HUES48 (cell line): Measurements from ENCODE around the gene NELL1.

Experiments used
- H3K27ac ChIP-seq: one replicate; pipeline ENCODE4 v1.7.0; 2013; ENCODE audit warnings: low read depth, low read length, inconsistent platforms
- H3K27me3 ChIP-seq: 2 replicates; pipeline ENCODE4 v1.6.1; 2013; ENCODE audit warnings: mild to moderate bottlenecking, low read length; ENCODE audit not compliant: control insufficient read depth, insufficient read depth
- H3K36me3 ChIP-seq: 2 replicates; pipeline ENCODE4 v1.6.1; 2013; ENCODE audit warnings: low read length; ENCODE audit not compliant: control insufficient read depth, insufficient read depth
- H3K4me1 ChIP-seq: 2 replicates; pipeline ENCODE4 v1.6.1; 2013; ENCODE audit warnings: mild to moderate bottlenecking, low read length; ENCODE audit not compliant: control insufficient read depth, insufficient read depth
- H3K4me3 ChIP-seq: 2 replicates; pipeline ENCODE4 v1.5.1; 2013; ENCODE audit warnings: mild to moderate bottlenecking, low read depth, low read length
- H3K9ac ChIP-seq: 2 replicates; pipeline ENCODE4 v1.6.1; 2013; ENCODE audit warnings: mild to moderate bottlenecking, low read depth, low read length, moderate library complexity
- H3K9me3 ChIP-seq: 2 replicates; pipeline ENCODE4 v1.6.1; 2013; ENCODE audit warnings: low read length; ENCODE audit not compliant: control insufficient read depth, insufficient read depth

The NELL1 gene

DNA sequence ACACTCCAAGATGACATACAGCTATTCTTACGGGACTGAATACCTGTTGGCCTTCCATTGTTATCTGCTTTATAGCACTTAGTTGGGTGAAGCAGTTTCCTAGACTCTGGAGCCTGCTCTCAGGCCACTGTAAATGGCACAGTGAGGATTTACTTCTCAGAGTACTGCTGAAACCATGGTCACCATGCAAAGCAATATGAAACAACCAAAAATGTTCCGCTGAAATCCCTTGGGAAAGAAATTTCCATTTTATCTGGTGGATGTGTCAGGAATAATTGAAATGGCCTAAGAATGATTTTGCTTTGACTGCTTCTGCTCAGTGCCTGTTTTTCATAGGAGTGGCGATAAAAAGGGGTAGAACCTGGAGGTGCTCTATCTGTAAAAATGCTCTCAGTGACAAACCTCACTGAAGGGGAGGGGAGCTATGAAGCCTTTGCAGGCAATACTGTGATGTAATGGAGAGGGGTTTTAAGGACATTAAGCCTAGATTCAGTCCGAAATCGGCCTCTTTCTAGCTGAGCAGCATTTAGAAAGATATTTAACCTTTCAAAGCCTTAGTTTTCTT lies 871.9 kb downstream of the NELL1 start:
- H3K27me3 ChIP-seq = no peaks in the 10 kb centered on the region
- H3K4me3 ChIP-seq = no peak overlapping the region
- no peaks in the 10 kb centered on the region for H3K4me1 ChIP-seq
- no peak overlapping the region for H3K27ac ChIP-seq
- no peaks in the 10 kb centered on the region for H3K9me3 ChIP-seq
- no peaks in the 10 kb centered on the region for H3K36me3 ChIP-seq
- H3K9ac ChIP-seq = no peak overlapping the region

DNA sequence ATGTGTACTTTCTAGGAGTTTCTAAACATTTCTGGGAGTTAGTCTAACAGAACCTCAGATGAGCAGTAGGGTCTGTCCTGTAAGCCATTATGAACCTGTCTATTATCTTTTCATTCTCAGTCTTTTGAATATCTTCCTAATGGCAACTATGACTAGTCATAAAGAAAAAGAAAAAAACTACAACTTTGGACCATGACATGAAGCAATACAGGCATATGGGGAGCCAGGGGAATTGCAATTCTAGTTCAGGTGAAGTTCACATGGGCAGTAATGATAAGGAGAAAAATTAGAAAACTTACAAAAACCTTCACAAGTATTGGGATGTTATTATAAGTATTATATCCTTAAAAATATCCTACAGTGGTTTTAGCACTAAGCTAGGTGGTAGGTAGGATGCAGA lies 874.5 kb downstream of the NELL1 start:
- H3K9ac ChIP-seq = no peak overlapping the region
- no peak overlapping the region for H3K27ac ChIP-seq
- no peaks in the 10 kb centered on the region for H3K9me3 ChIP-seq
- H3K4me1 ChIP-seq = no peaks in the 10 kb centered on the region
- no peaks in the 10 kb centered on the region for H3K36me3 ChIP-seq
- no peaks in the 10 kb centered on the region for H3K27me3 ChIP-seq
- no peak overlapping the region for H3K4me3 ChIP-seq

DNA sequence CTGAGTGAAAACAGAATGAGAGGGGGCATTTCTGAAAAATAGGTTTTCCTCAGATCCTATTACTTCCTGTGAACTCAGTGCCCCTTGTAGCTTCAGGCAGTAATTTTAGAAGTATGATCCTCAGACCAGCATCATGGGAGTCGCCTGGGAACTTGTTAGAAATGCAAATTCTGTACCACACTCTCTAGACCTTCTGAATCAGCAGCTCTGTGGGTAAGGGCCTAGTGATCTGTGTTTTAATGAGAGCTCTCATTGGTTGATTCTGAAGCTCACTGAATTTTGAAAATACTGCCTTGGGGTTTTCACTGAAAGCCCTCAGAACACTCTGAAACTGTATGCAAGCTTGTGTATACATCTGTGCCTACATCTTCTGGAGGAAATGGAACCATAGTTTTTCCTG lies 876.3 kb downstream of the NELL1 start:
- H3K4me3 ChIP-seq = no peak overlapping the region
- H3K36me3 ChIP-seq = no peaks in the 10 kb centered on the region
- no peaks in the 10 kb centered on the region for H3K9me3 ChIP-seq
- H3K9ac ChIP-seq = no peak overlapping the region
- no peaks in the 10 kb centered on the region for H3K4me1 ChIP-seq
- H3K27me3 ChIP-seq = no peaks in the 10 kb centered on the region
- H3K27ac ChIP-seq = no peak overlapping the region

DNA sequence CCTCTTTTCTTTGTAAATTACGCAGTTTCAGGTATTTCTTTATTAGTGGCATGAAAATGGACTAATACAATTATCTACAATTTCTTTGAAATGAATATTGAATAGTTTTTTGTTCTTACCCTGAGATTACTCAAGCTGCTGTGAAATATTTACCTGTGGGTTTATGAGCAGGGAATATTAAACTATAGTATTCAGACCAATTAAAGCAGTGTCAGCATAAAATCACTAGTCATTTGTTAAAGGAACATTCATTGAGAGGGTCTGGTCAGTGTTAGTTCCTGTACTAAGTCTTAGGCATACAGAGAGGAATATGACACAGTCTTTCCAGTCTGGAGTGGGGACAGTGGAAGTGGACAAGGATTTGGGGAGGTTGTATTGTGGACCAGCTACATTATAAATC lies 877.3 kb downstream of the NELL1 start:
- no peak overlapping the region for H3K27ac ChIP-seq
- H3K36me3 ChIP-seq = no peaks in the 10 kb centered on the region

DNA sequence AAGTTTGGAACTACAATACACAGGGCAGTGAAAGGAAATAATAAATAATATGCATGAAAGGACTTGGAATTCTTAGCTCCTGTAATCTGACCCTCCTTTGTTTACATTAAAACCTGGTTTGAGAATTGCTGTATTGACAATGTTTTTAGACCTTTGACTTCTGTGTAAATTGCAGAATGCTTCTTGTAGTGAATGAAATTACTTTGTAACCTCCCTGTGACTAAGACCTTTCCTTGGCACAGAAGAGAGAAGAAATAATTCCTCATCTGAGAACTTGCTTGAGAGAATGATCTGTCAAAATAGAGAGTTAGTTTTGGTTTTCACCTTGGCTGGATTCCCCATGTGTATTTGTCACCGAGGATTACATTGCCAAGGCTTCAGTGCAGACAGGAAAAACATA lies 883.5 kb downstream of the NELL1 start:
- Histone ChIP-seq H3K9ac (no peak overlapping the region), H3K27ac (no peak overlapping the region)

More for the DNA sequence above, 877.3 kb downstream of the NELL1 start:
- H3K9ac ChIP-seq = no peak overlapping the region
- no peak overlapping the region for H3K4me3 ChIP-seq
- no peaks in the 10 kb centered on the region for H3K27me3 ChIP-seq
- H3K9me3 ChIP-seq = no peaks in the 10 kb centered on the region
- no peaks in the 10 kb centered on the region for H3K4me1 ChIP-seq

DNA sequence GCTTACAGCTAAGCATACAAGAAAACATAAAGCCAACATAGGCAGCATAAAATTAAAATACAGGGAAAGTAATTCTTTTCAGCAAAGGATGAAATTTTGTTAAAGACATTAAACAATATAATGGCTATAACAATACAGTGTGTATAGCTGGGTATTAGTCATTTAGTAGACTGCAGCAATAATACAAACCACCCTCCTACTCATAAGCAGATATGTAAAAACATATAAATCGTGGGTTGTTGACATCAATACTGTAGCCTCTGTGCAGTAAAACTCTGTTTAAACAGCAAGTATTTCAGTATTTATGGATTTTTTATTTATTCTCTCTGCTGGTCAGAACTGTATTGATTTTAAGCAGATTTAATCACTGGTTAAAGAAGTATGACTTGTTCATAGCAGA lies 884.4 kb downstream of the NELL1 start:
- no peaks in the 10 kb centered on the region for H3K27me3 ChIP-seq
- no peak overlapping the region for H3K27ac ChIP-seq
- H3K4me1 ChIP-seq = peaks cover 11% of the 10 kb centered on the region
- H3K9ac ChIP-seq = no peak overlapping the region
- H3K9me3 ChIP-seq = no peaks in the 10 kb centered on the region
- H3K4me3 ChIP-seq = no peak overlapping the region
- no peaks in the 10 kb centered on the region for H3K36me3 ChIP-seq

More for the DNA sequence above, 883.5 kb downstream of the NELL1 start:
- Histone ChIP-seq H3K4me1 (peaks cover 11% of the 10 kb centered on the region), H3K27me3 (no peaks in the 10 kb centered on the region), H3K9me3 (no peaks in the 10 kb centered on the region), H3K36me3 (no peaks in the 10 kb centered on the region), H3K4me3 (no peak overlapping the region)

DNA sequence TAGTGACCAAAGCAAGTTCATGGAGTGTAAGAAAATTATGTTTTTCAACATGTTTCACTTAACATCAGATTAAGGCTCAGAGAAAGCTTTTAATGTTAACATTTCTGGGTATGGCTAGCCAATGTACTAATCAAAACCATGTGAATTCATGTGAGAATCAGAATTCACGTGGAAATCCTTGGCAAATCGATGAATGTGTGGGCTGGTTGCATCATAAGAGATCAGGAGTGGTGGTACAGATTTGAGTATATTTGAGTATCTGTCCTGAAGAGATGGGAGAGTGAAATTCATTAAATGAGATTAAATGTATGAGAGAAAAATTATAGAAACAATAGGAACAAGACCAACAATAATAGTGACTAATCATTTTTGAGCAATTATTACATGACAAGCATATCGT lies 884.9 kb downstream of the NELL1 start:
- H3K9ac ChIP-seq = no peak overlapping the region
- H3K9me3 ChIP-seq = no peaks in the 10 kb centered on the region
- no peaks in the 10 kb centered on the region for H3K36me3 ChIP-seq
- peaks cover 11% of the 10 kb centered on the region for H3K4me1 ChIP-seq
- no peaks in the 10 kb centered on the region for H3K27me3 ChIP-seq
- no peak overlapping the region for H3K4me3 ChIP-seq
- H3K27ac ChIP-seq = no peak overlapping the region

DNA sequence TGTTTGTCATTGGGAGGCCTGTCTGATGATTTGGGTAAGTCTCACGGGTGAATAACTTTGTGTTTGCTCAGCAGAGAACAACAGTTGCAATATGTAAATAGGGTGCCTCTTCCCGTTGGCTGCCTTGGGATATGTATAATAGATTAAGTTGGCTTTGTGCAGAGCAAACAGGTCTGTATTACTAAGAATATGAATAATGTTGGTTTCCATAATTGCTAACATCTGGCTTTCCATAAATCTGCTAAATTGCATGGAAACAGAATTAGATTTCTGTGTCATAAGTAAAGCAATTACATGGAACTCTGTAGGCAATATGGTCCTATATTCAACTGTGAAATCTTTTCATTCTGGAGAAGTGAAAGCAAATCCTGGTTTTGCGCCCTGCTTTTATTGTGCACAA lies 887.5 kb downstream of the NELL1 start:
- no peak overlapping the region for H3K27ac ChIP-seq

DNA sequence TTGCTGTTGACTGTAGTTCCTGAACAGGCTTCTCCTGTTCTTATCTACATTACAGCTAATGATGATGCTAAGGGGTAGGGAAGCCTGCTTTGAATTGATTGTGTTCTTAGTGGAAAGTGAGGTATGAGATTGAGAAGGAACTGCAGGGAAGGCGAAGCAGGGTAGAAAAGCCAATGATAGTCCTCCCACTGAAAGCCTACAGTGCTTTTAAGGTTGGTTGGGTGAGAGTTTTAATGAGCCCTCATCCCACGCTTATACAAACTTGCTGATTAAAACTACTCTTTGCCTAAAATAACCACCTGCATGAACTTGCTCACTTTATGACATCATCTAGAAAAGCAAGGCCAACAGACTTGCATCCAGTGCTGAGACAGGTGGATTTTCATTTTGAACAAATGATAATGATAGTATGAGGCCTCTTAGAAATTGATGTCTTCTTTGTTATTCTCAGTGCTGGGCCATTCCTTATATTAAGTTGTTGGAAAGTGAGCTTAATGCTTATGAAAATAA lies 891.1 kb downstream of the NELL1 start:
- H3K4me1 ChIP-seq = peaks cover 9% of the 10 kb centered on the region

More for the DNA sequence above, 887.5 kb downstream of the NELL1 start:
- Histone ChIP-seq H3K4me1 (peaks cover 19% of the 10 kb centered on the region), H3K9me3 (no peaks in the 10 kb centered on the region), H3K36me3 (no peaks in the 10 kb centered on the region), H3K9ac (no peak overlapping the region), H3K4me3 (no peak overlapping the region), H3K27me3 (no peaks in the 10 kb centered on the region)

DNA sequence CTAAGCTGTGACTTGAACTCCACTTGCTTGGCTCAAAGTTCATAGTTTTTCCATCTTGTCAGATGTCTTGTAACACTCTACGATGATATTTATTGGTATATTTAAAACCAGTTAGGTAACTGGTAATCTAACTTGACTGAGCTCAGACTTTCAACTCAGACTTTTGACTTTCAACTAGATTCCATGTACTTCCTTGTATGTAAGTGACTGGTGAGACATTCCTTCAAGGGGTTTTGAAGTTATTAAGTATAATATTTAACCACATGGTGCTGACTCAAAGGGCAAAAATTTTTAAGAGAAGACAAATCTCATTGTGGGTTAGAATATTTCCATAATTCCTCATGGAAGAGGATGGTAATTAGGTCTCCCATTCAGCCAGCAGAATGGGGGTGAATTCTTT lies 892.2 kb downstream of the NELL1 start:
- Histone ChIP-seq H3K4me1 (peaks cover 9% of the 10 kb centered on the region), H3K27ac (no peak overlapping the region)

More for the DNA sequence above, 891.1 kb downstream of the NELL1 start:
- Histone ChIP-seq H3K4me3 (no peak overlapping the region), H3K9me3 (no peaks in the 10 kb centered on the region), H3K9ac (no peak overlapping the region), H3K27ac (no peak overlapping the region), H3K27me3 (no peaks in the 10 kb centered on the region), H3K36me3 (no peaks in the 10 kb centered on the region)

DNA sequence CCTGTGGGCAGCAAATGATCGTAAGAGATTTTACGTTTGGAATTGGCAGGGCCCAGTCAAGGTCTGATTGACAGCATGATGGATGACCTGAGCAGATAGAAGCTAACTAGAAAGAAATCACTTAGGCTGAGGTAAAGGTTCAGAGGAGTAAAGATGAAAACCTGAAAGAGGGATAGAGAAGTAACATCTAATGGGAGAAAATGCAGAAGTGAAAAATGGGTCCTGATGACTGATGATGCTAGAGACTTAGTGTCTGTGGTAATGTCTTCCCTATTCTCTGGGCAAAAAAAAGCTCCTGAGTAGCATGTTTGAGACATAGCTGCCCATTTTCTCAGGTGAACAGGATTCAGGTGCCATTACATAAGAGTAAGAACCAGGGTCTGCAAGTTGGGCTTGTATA lies 894.7 kb downstream of the NELL1 start:
- Histone ChIP-seq H3K4me1 (peaks cover 7% of the 10 kb centered on the region), H3K9me3 (no peaks in the 10 kb centered on the region), H3K9ac (no peak overlapping the region), H3K4me3 (no peak overlapping the region), H3K36me3 (no peaks in the 10 kb centered on the region), H3K27ac (no peak overlapping the region), H3K27me3 (no peaks in the 10 kb centered on the region)

More for the DNA sequence above, 892.2 kb downstream of the NELL1 start:
- Histone ChIP-seq H3K36me3 (no peaks in the 10 kb centered on the region), H3K4me3 (no peak overlapping the region), H3K9ac (no peak overlapping the region), H3K9me3 (no peaks in the 10 kb centered on the region), H3K27me3 (no peaks in the 10 kb centered on the region)
